ENCODE measurements around the gene IGFALS. TPM values are rescaled to one million over a fixed set of nuclear protein-coding genes. Genes with fewer than 3 reads are reported as not detected.

IGFALS gene
- total RNA-seq, 1 donor from 2014 or later: not detected

- ATAC-seq: no peak
Measured at GRCh38 chr16:1764971-1765370, 28.5 kb downstream of the IGFALS start.

GRCh38 chr16:1763521-1764511 is 29.7 kb downstream of the IGFALS start:
- peak; percentile 35 for ATAC-seq

GRCh38 chr16:1762879-1763520 is 30.5 kb downstream of the IGFALS start:
- peak; percentile 1 for ATAC-seq

- ATAC-seq: no peak
Measured at GRCh38 chr16:1762196-1762878, 31.2 kb downstream of the IGFALS start.

- ATAC-seq: no peak
Measured at GRCh38 chr16:1761751-1762150, 31.8 kb downstream of the IGFALS start.

GRCh38 chr16:1760911-1761310 is 32.6 kb downstream of the IGFALS start:
- ATAC-seq: no peak

- ATAC-seq: no peak
Measured at GRCh38 chr16:1759511-1759910, 34.0 kb downstream of the IGFALS start.

- no peak for ATAC-seq
Measured at GRCh38 chr16:1758923-1759322, 34.6 kb downstream of the IGFALS start.

- no peak for ATAC-seq
Measured at GRCh38 chr16:1757714-1758461, 35.6 kb downstream of the IGFALS start.

- ATAC-seq: no peak
Measured at GRCh38 chr16:1754204-1754603, 39.3 kb downstream of the IGFALS start.

GRCh38 chr16:1752853-1753252 is 40.7 kb downstream of the IGFALS start:
- no peak for ATAC-seq

- no peak for ATAC-seq
Measured at GRCh38 chr16:1751946-1752345, 41.6 kb downstream of the IGFALS start.

GRCh38 chr16:1749152-1750117 is 44.1 kb downstream of the IGFALS start:
- no peak for ATAC-seq

GRCh38 chr16:1747934-1748333 is 45.6 kb downstream of the IGFALS start:
- ATAC-seq: no peak

- peak; percentile 75 for ATAC-seq
Measured at GRCh38 chr16:1746693-1747195, 46.8 kb downstream of the IGFALS start.

GRCh38 chr16:1745900-1746692 is 47.4 kb downstream of the IGFALS start:
- no peak for ATAC-seq

GRCh38 chr16:1745181-1745899 is 48.2 kb downstream of the IGFALS start:
- peak; percentile 54 for ATAC-seq

GRCh38 chr16:1744338-1744840 is 49.1 kb downstream of the IGFALS start:
- ATAC-seq: no peak
